HG02970 (cell line): ENCODE measurements around the gene PRTN3.
"Not testable (repeated sequence)": the region's sequence is repeated elsewhere in the genome, so short reads cannot be mapped to it uniquely, and the experiment has no call there.

Experiments
- ATAC-seq: cut with Tn5 transposase; IDR thresholded peaks from one replicate; pipeline ENCODE4 v1.9.1; 2021; ENCODE audit warnings: mild to moderate bottlenecking, moderate library complexity, moderate number of reproducible peaks; ENCODE audit not compliant: unreplicated experiment, low FRiP score

The PRTN3 gene

DNA sequence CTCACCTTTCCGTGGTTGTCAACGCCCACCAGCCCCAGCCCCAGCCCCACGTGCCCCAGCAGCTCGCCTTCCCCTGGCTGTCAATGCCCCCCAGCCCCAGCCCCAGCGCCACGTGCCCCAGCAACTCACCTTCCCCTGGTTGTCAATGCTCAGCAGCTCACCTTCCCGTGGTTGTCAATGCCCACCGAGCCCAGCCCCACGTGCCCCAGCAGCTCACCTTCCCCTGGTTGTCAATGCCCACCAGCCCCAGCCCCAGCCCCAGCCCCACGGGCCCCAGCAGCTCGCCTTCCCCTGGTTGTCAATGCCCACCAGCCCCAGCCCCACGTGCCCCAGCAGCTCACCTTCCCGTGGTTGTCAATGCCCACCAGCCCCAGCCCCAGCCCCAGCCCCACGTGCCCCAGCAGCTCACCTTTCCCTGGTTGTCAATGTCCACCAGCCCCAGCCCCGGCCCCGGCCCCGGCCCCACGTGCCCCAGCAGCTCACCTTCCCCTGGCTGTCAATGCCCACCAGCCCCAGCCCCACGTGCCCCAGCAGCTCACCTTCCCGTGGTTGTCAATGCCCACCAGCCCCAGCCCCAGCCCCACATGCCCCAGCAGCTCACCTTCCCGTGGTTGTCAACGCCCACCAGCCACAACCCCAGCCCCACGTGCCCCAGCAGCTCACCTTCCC, 37.3 kb downstream of the PRTN3 start:
- not testable (repeated sequence) for ATAC-seq

DNA sequence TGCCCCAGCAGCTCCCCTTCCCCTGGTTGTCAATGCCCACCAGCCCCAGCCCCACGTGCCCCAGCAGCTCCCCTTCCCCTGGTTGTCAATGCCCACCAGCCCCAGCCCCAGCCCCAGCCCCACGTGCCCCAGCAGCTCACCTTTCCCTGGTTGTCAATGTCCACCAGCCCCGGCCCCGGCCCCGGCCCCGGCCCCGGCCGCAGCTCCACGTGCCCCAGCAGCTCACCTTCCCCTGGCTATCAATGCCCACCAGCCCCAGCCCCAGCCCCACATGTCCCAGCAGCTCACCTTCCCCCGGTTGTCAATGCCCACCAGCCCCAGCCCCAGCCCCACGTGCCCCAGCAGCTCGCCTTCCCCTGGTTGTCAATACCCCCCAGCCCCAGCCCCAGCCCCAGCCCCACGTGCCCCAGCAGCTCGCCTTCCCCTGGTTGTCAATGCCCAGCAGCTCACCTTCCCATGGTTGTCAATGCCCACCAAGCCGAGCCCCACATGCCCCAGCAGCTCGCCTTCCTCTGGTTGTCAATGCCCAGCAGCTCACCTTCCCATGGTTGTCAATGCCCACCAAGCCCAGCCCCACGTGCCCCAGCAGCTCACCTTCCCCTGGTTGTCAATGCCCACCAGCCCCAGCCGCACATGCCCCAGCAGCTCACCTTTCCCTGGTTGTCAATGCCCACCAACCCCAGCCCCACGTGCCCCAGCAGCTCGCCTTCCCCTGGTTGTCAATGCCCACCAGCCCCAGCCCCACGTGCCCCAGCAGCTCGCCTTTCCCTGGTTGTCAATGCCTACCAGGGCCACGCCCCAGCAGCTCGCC, 38.2 kb downstream of the PRTN3 start:
- not testable (repeated sequence) for ATAC-seq

- no peak for ATAC-seq
These were observed 39.1 kb downstream of the PRTN3 start for GRCh38 chr19:879711-880438.

DNA sequence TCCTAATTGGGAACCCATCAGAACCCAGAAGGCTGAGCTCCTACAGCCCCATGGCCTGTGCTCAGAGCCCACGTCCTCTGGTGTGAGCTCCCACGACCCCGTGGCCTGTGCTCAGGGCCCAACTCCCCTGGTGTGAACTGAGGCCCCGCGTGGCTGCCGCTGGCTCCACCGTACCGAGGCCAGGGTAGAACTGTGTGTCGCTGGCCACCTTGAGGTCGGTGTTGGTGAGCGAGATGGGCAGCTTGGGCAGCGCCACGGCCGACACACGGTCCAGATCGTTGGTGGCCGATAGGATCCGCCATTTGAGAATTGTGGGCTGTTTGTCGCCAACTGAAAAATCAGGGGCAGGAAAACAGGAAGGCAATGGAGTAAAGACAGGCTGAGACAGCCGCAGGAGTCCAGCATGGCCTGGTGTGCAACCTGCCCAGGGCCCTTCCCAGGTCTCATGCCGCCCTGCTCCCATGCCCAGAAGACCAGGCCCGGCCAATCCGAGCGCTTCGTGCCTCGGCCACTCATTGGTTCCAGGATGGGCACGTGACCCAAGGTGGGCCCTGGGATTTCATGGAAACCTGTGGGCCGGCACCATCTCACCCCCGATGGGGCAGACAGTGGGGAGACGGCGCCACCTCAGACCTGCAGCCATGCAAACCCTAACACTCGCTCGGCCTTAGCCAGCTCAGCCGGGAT, 40.7 kb downstream of the PRTN3 start:
- ATAC-seq, result no peak

- no peak for ATAC-seq
These were observed 42.2 kb downstream of the PRTN3 start for GRCh38 chr19:882871-883497.

DNA sequence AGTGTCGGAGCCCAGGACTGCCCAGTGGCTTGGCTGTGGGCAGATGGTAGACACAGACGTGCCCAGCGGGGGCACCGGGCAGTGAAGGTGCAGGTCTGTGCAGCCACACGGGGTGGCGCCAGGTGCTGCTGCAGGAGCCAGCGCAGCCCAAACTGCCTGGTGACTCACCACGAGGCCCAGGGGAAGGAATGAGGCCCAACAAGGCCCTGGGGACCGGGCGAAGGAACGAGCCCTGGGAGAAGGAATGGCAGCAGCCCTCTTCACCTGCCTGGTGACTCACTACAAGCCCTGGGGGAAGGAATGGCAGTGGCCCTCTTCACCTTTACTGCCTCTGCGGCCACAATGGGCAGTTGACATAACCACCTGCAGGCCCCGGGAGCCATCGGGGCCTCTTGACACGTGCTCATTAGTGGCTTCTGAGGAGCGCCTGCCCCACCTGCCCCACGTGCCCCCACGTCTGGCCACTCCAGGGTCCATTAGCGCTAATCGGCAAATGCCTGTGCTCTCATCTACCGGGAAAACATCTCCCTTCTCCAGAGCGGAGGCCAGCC, 42.9 kb downstream of the PRTN3 start:
- no peak for ATAC-seq

DNA sequence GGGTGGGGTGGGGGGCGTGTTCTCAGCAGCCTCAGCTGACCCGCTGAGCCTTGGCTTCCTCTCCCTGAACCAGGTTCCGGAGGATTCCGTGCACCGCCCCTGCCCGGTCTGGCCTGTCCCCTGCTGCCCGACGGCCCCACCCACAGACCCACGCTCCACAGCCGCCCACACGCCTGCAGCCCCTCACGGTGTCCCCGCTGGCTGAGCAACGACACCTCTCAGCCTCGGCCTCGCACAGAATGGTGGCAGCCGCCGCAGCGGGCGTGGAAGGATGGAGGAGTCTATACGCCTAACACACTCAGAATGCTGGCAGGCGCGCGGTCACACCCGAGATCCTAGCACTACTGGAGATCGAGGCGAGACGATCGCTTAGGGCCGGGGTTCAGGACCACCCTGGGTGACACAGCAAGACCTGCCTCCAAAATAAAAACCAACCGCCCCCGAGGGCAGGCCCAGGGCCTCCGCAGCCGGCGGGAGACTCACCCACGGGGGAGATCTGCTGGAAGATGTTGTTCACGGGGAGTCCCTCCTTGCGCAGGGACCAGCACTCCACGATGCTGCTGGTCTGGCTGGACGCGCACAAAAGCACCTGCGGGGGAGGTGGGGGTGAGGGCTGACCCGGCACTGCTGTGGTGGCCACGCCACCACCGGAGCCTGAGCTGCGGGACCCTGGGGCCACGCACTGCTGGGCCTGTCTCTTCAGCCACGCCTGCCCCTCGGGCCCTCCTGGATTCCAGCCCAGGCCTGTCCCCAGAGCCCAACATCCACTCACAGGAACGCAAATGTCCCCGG, 43.8 kb downstream of the PRTN3 start:
- no peak for ATAC-seq

DNA sequence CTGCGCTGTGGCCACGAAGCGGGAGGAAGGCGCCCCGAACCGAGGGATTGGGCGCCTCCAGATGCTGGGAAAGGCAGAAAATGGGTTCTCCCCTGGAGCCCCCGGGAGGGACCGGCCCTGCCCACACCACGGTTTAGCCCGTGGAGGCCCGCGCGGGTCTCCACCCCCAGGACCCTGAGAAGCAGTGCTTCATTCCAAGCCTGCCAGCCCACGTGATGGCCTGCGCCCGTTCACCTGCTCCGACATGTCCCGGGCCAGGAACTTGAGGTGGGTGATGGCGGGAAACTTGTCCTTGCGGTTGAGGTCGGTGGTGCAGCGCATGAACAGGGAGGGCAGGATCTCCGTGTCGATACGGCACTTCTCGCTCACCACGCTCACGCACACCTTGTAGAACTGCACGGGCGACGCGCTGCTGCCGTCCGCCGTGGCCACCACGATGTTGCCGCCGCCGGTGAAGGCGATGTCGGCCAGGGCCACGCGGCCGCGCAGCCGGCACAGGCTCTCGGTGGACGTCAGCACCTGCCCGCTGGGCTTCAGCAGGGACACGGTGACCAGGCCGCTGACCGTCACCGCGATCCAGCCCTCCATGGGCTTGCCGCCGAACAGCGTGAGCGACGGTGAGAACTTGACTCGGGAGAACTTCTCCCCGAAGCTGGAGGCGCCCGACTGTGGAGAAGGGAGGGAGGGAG, 44.9 kb downstream of the PRTN3 start:
- ATAC-seq, result no peak

DNA sequence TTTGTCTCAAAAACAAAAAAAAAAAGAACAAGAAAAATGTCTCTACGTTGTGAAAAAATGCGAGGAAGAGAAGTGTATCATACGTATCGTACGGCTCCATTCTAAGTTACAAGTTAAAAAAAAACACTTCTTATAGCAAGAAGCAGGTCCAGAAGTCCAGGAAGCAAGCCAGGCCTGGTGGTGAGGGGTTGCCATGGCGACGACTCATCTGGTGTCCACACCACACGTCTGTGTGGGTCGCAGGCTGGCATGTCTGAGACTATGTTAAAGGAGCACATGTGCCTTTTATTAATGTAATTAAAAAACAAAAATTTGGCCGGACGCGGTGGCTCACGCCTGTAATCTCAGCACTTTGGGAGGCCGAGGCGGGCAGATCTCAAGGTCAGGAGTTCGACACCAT, 46.3 kb downstream of the PRTN3 start:
- no peak for ATAC-seq

- no peak for ATAC-seq
These were observed 46.8 kb downstream of the PRTN3 start for GRCh38 chr19:887599-887998.

GRCh38 chr19:888581-889385, 48.0 kb downstream of the PRTN3 start:
- no peak for ATAC-seq

DNA sequence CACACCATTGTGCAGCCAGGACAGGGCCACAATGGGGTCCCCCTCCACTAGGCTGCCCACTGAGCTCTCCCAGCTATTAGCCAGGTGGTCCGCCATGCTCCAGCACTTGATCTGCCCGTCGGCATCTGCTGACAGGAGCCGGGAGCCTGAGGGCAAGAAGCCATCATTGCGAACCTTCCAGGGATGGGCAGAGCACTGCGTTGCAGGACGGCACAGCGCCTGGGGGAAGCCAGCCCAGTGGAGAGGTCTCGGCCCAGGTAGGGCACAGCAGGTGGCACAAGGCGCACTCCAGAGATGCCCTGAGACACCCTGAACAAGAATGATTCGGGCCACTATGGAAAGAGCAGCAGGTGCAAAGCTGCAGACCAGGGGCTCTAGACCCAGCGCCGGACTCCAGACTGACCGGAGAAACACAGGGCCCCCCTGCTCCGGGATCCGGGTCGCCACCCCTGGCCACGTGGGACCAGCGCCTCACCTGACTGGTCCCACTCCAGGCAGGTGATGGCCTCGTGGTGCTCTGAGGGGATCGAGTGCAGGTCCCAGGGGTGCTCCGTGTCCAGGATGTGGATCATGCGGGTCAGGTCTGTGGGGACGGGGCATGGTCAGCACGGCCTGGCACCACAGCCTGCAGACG, 49.0 kb downstream of the PRTN3 start:
- no peak for ATAC-seq

GRCh38 chr19:890831-891230, 50.0 kb downstream of the PRTN3 start:
- no peak for ATAC-seq

- not testable (repeated sequence) for ATAC-seq
These were observed 50.8 kb downstream of the PRTN3 start for GRCh38 chr19:891421-892200.

DNA sequence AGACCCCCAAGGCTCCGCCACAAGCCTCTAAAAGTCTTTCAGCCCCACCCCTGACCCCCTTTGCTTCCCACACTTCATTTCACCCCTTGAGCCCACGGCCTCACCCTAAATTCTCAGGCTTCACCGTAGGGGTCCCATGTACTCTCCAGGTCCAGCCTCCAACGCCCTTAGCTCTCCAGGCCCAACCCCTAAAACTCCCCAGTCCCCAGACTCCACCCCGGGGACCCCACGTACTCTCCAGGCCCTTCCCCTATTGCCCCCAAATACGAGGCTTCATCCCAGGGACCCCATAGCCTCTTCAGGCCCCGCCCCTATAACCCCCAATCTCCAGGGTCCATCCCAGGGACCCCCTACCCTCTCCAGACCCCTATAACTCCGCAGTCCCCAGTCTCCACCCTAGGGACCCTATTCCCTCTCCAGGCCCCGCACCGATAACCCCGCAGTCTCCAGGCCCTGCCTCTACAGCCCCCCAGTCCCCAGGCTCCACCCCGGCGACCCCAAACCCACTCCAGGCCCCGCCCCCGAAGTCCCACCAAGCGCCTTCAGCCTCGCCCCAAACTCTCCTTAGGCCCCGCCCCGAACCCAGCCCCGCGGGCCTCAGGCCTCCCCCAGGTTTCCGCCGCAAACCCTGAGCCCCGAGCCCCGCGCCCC, 51.6 kb downstream of the PRTN3 start:
- no peak for ATAC-seq
